Forelimb muscle (tissue), 1 donor: ENCODE measurements around the gene SHROOM3. TPM values are rescaled to one million over a fixed set of nuclear protein-coding genes. Genes with fewer than 3 reads are reported as not detected.

Experiments
- DNase-seq: peaks from one replicate; pipeline ENCODE4 v3.0.0-alpha.2; 2013; ENCODE audit warnings: low read depth
- polyA plus RNA-seq: library from polyadenylated mRNA; unstranded; fragments of 120-200 nt; gene quantifications from one replicate; pipeline ENCODE4 v1.2.1, GENCODE V29; 2013; ENCODE audit not compliant: insufficient read length

SHROOM3 gene
- polyA plus RNA-seq, 1 donor = 19.0 TPM

DNA sequence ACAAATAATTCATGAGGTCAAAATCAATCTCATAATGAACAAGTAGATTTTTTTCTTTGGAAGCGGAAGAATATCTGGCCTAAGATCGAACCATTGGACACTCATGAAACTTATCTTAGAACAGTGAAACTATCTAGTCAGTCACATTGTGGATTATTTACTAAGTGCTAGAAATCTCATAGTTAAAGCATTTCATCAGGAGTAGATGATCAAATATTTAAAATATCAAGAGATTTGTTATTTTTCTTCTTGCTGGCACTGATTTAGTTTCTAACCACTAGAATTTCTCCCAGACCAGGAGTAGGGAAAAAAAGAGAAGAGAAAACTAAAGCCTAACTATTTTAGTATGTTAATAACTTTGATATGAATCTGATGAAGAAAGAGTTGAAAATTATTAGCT, 105.5 kb downstream of the SHROOM3 start:
- DNase-seq = no peak

DNA sequence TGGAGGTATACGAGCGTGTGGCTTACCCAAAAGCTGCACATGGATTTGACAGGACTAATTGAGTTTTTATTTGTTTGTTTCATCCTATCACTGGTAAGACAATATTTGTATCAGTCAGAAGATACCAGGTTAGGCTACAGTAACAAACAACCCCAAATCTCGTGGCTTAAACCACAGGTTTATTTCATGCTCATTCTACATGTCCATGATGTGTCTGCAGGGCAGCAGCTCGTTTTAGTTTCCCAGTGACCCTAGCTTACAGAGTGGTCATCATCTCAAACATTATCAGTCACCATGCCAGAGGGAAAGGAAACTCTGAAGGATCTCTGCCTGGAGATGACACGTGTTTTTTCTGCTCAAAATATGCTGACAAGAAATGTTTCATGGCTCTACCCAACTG, 108.3 kb downstream of the SHROOM3 start:
- no peak for DNase-seq

DNA sequence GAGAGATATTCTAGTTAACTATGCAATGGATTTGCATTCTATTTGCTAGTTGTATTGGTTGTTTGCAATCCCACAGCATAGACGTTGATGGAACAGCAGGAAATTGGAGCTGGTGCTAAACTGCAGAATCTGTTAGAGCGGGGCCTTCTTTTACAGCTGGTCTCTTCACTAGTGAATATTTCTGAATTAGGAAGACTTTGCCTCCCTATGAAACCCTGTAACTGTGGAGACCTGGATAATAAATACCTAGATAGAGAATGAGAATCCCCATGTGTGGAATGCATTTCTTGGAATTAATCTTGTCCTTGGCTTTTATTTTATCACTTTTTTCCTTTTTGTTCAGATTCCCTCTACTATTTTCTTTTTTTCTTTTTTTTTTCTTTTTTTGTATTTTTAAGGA, 109.7 kb downstream of the SHROOM3 start:
- DNase-seq = no peak

DNA sequence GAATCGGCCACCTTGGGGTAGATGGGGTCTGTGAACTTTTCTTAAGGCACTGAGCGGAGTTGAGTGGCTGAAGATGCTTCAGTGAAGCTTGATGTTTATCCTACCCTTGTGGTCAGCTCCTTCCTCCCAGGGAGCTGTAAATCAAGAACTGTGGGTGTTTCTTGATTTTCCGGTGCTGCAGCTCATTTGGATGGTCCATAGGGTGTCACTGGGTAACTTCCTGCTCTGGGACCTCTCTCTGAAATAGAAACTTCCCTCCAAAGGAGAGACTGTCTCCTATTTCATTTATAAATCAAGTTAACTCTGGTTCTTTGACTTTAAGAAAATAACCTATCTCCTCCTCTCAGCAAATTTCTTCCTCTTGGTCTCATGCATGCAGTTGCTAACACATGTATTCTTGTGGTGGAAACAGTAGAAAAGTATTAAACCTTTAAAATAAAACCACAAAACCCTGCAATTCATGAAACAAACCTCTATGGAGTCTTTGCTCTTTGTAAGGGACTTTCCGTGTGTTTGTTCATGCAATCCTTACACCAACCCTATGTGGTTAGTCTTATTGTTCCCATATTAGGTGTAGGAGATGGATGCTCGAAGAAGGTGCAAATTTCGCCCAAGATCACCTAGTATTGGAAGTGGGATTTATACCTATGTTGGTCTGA, 110.3 kb downstream of the SHROOM3 start:
- DNase-seq = no peak

DNA sequence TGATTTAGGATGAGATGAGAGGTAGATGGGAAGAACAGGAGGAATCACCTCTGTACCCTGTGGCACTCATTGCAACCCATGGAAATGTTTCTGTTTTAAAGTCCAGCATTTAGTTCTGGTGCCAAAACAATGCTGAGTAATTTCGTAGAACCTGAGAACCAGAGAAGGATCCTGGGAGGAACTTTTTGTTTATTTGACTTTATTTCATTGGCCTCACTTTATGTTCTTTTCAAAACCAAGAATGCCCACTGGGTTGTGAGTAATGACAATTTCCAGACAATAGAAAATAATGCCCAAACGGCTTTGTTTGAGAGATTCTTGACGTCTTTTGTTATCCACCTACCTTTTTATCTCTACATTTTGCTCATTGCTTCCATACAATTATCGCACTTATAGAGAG, 111.3 kb downstream of the SHROOM3 start:
- no peak for DNase-seq

DNA sequence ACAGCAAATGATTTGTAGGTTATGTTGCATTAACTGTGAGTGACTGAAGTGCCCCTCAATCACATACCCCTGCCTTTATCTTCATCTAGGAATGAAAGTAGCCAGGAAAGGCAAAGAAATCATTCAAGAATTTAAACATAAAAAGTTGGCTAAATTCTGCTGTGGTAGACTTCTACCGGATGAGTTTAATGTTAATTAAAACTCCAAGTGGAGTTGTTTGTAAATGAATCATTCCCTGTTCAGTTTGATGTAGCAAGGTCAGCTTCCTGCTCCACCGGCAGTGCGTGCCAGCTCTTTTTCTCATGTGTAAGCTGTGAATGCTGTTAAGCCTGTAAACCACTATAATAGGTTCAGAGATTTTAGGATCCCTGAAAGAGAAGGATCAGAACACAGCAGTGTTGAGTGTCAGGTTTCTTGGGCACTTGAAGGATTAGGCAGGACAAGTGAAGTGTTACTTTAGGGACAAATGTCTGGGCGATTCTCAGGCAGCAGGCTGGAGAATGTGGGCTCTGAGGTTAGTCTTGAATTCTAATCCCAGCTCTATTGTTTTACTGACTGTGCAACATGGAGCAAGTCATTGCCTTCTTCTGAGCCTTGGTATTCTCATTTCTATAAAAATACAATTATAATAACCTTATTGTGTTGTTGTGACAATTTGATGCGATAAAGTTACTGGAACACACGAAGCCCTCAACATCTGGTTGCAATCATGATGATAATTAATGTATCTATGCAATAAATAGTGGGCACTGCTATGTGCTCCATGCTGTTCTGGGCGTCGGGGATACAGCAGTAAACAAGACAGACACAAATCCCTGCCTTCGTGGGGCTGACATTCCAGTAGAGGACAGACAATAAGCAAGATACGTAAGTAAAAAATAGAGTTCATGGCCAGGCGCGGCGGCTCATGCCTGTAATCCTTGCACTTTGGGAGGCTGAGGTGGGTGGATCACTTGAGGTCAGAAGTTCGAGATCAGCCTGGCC, 112.0 kb downstream of the SHROOM3 start:
- DNase-seq = no peak

DNA sequence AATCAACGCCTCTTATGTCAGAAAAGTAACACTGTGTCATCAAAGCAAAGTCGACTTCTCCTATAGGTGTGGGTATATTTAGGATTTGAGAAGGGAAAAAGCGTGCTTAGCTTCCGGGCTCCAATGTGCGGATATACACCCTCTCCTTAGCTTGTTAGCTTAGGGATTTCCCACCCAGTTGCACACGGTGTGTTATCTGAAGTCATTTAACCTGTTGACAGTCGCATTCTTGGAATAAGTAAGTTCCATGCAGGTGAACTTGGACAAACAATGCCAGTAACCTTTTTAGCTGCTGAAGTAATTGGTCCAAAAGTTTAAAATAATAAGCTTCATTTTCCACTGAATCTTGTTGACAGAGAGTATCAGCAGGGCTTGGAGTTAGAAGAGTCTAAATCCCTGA, 113.7 kb downstream of the SHROOM3 start:
- no peak for DNase-seq

DNA sequence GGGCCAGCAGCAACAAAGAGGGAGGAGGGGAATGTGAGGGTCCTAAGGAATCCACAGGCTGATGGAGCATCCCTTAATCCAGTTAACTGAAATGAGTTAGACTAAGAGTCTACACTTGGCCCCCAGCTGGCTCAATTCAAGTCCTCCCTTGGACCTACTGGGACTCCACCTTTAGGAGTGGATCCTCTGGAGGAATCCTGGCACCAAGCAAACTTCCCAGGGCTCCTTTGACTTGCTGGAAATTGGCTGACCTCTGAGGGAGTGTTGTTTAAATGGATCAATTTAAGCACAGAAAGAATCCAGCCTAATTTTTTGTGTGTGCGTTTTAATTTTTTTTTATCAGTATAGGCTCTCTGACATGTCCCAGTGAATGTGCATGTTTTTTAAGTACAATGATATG, 114.7 kb downstream of the SHROOM3 start:
- no peak for DNase-seq

DNA sequence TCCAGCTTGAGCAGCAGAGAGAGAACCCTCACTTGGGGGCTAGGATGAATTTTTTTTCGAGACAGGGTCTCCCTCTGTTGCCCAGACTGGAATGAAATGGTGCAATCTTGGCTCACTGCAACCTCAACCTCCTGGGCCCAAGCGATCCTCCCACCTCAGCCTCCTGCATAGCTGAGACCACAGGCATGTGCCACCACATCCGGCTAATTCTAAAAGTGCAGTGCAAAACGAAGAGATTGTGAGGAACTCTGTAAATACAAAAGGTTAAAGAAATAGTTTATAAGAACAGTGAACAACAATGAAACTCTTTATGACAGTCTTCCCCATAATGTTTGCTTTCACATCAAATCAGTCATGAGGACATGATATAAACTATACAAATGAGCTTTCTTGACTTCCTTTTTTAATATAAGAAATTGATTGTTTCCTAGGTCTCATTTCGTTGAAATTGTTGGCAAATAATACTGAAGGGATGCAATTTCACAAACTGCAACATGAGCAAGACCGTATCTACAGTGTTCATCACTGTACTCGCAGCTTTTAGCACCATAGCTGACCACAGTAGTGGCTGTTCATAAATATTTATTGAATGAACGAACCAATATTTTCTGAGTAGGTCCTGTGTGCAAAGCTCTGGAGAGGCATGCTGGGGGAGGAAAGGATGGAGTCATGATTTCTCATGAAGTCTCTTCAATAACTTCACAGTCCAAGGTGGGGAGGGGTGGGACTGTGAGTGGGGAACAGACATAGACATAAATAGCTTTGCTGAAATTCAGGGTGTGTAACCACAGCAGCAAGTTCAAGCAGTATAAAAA, 116.1 kb downstream of the SHROOM3 start:
- no peak for DNase-seq

DNA sequence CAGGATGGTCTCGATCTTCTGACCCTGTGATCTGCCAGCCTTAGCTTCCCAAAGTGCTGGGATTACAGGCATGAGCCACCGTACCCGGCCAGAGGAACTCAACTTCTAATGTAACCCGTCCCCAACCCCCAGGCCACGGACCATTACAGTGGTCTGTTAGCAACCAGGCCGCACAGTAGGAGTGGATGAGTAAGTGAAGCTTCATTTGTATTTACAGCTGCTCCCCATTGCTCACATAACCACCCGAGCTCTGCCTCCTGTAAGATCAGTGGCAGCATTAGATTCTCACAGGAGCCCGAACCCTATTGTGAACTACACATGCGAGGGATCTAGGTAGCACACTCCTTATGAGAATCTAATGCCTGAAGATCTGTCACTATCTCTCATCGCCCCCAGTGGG, 119.6 kb downstream of the SHROOM3 start:
- DNase-seq = no peak

DNA sequence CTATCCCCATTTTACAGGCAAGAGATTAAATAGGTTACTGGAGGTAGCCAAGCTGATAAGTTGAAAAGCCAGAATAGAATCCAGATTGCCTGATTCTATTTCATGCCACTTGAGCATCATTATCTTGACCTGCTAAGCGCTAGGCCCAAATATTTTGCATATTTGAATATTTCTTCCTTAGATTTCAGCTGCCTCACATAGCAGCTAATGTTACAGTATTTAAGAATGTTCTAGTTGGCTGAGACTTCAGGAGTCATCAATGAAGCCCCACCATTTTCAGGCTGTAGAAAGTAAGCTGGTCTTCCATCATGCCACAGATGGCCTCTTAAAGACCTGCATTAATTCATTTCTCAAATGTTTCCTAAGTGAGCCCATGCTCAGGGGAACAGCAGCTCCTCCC, 121.4 kb downstream of the SHROOM3 start:
- no peak for DNase-seq

DNA sequence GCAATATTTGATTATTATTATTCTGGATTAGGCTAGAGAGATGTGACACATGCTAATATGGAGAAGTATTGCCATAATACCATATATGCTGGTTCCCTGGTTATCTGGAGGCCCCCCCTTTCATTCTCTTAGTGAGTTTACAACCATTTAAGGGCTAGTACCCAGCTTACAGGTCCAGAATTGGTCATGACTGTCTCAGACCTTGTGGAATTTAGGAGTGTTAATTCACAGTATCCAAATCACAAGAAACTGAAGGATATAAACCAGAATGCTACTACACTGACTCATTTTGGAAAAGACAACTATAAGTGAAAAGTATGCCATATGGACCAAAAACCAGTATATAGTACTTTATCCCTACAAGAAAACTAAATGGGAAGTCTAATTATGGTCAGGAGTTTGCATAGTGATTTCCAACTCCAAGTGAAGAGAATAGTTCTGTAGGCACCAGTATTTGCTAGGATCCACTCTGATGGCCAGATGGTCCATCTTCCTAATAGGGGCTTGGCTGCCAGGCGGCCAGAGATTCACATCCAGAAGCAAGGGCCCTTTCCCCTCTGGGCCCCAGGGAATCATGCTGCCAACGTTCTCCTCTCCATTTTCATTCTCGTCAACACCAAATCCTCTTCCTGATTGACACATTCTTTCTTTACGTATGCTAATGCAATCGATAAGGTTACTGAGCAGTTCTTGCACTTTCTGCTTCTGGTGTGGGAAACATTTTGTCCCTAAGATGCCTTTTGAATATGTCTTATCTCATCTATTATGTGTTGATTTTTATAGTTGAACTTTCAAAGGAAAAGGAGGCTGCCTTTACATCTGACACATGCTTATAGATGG, 123.6 kb downstream of the SHROOM3 start:
- DNase-seq = no peak

DNA sequence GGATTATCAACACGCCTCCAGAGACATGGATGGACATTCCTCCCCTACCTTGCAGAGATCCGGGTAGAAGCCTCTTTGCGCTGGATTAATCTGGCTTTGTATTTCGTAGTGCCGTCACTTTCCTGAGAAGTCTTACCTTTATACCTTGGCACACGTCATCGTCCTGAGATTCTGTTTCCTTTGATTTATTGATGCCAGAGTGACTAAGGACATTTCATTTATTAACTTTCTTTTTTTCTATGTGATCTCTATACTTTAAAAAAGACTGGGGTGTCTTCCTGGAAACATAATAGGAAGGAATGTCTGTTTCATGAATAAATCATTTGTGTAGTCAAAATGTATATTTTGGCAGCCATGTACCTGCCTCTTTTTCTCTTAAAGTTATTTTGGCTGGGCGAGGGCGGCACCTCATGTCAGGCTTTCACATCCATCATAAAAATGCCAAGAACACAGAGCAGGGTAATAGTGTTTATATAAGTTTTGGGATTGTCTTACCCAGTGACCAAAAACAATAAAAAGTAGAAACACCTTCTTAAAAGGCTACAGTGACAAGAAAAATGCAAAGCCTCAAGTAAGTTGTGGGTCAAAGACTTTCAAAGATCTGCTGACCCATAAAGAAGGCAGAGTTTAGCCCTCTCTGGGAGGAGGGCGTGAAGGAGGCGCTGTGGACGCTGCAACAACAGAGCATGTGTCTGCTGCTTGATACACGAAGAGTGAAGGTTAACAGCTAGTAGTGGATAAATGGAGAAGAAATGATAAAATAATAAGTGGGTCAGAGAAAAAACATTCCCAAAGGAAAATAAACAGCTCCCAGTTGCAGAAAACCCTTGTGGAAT, 124.4 kb downstream of the SHROOM3 start:
- no peak for DNase-seq

DNA sequence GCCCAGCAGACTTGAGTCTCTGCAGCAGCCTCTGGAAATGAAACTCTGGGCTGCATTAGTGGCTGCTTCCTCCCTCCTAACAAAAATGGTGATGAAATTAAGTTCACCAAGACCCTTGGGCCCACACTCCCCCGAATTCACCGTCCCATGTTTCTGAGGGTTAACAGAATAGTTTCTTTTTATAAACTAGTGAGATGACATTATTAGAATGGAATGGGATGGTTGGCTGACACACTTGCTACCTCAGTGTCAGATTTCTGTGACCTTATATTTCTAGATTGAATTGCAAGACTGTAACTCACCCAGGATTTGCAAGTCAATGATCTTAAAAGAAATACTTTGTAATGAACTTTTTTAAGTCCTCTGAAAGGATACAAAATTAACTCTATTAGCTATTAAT, 127.1 kb downstream of the SHROOM3 start:
- DNase-seq = peak; percentile 28

DNA sequence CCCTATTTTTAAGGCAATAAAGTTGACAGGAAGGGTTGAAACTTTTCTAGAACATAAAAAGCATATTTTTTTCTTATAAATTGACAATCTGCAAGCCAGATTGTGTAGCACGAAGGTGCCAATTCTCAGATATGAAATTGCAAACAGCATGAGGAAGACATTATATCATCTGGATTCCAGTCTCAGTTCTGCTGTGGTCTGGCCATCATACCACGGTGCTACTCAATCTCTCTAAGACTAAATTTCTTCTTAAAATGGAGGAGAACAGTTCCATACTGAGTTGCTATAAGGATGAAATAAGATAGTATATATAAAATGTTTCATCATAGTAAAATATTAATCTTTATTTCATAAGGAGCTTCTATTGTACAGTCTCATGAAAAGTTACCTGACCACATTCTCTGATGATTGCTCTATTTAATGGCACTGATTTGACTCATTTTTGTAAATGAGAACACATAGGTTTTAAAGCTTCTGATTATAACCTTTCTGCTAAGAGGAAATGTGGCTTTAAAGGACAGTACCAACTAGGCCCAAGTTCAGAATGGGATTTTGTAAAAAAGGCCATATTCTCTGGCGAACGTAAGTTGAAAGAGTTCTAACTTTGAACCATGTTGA, 127.9 kb downstream of the SHROOM3 start:
- DNase-seq = no peak

DNA sequence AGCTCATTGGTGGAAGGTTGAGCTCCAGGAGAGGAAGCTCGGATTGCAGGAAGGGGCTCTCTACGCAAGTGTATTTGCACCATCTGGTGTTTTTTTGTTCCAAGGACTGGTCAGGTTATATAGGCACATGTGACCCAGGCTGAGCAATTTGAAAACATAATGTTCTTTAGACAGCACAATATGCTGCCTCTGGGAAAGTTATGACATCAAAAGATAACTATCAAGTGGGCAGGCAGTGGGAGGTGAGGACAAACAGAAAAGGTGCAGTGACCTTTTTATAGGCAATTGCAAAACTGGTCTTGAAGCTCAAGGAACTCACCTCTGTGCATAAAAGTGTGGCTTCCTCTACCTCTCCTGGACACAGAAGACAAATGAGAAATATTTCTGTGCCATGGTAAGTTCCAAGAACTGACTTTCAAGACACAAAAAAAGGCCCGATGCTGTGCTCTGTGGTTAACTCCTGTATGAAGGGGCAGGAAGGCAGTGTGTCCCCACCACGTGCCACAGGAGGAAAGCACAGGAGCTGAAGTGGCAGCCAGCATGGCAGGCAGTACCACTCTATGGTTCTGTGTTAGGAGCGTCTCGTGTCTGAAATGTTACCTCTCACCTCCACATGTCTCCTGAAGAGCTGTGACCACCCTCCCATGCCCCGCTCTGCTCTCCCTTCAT, 128.6 kb downstream of the SHROOM3 start:
- DNase-seq = no peak

DNA sequence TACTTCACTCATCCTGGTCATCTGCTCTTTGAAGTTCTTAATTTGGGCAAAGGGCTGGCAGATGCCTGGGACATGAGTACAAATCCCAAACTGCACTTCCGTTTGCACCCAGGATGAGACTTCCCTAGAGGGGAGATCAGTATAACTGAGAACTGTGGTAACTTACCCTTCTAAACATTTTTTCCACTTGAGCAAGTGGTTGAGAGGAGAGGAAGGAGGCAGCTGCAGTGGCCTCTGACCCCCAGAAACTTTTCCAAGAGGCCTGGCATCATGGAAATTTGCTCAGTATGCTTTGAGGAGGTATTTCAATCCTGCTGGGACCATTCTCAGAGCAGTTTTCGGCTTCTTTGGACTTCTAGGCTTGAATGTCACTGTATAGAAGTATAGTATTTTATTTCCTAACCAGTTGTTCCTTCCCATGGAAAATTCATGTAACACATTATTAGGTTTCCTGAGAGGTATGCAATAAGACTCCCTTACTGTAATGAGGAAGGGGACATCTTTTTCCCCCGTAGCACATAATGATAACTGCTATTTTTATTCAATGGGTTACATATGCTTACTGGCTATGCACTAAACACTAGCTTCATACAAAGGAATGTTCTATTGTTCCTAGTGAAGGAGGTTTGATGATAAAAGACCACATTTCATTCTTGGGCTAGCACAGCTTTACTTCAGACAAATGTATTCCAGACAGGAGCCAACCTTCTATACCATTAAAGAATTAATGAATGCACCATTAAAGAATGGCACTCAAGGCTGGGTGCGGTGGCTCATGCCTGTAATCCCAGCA, 129.3 kb downstream of the SHROOM3 start:
- DNase-seq = peak; percentile 25

DNA sequence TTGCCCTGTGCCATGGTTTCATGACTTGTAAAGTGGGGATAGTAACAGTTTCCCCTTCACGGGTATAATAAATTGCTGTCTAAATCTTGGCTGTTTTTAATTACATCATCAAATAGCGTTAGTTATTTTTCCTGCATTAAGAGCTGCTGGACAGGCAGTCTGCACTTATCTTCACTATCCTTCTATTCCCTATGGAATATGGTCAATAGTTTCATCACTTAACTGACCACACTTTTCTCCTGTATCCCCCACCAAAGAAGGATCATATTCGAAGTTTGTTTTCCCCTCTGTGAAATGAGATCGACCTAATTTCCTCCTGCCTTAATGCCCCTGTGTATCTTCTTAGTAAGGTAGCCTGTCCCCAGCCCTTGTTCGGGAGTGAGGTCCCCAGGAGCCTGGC, 133.2 kb downstream of the SHROOM3 start:
- DNase-seq = no peak

DNA sequence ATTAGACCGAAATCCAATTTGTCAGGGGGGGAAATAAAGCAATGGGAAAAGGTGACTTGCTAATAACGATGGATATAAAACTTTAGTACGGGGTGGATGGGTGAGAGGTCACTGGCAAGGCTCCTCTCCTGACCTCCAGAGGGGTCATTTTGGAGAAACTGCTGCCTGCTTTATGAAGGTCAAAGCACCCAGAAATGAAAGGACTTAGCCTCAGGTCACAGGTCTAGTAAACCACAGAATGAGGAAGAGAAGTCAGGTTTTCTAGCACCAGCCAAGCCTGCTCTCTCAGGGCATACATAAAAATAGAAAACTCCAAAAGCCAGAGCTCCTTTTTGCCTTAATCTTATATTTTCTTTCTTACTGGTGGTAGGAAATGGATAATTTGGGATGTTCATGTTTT, 134.2 kb downstream of the SHROOM3 start:
- DNase-seq = no peak
